Activated CD4-positive, alpha-beta T cell treated with anti-CD3 and anti-CD28 coated beads for 4 hours (primary cell): Measurements from ENCODE around the gene ITPRIPL1.
A peak's percentile ranks its signal among the peaks of the same experiment; 100 is the strongest.

Experiments
- DNase-seq, 2 donors: peaks; one replicate each; pipeline ENCODE4 v3.0.0-alpha.2; 2020

Gene ITPRIPL1

DNA sequence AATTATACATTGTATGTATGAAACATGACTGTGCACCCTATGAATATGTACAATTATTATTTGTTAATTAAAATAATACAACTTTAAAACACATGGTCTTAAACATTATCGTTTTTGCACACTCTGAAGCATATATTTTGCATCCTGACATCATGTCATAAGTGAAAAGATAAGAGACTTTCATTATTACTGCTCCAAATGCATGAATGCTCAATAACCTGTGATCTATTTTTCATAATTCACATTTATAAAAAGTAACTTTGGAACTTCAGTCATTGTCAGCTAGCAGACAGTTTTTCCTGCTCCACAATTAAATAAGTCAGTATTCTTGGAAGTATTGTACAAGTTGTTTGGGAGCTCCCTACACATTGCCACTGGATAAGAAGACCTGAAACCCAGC, 1.3 kb upstream of the ITPRIPL1 start:
- DNase-seq = no peak

- peak; percentile 22 to 24 for DNase-seq
Observed at GRCh38 chr2:96324721-96325040, 436 bp upstream of the ITPRIPL1 start.

DNA sequence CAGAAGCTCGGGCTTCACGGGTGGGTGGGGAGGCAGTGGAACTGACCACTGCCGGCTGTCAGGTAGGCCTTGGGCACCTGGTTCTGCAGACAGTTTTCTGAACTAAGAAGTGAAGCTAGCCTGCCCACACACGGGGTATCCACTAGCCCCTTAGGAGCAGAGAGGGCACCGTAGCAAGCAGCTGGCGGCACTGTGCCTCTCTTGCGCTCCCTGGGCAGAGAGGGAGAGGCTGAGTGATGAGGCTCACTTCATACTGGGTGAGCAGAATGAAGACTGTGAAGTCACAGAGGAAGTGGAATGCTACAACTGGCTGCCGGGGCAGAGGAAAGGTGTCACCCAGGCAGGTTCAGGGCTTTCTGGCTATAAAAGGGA, 753 bp downstream of the ITPRIPL1 start:
- peak; percentile 41 to 51 for DNase-seq

DNA sequence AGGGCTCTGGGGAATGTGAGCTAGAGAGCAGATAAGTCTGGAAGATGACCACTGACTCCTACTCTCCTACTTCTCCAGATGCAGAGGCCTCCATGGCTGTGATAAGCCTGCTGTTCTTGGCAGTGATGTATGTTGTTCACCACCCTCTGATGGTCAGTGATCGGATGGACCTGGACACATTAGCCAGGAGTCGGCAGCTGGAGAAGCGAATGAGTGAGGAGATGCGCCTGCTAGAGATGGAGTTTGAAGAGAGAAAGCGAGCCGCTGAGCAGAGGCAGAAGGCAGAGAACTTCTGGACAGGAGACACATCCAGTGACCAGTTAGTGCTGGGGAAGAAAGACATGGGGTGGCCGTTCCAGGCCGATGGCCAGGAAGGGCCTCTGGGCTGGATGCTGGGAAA, 1.4 kb downstream of the ITPRIPL1 start:
- no peak for DNase-seq

DNA sequence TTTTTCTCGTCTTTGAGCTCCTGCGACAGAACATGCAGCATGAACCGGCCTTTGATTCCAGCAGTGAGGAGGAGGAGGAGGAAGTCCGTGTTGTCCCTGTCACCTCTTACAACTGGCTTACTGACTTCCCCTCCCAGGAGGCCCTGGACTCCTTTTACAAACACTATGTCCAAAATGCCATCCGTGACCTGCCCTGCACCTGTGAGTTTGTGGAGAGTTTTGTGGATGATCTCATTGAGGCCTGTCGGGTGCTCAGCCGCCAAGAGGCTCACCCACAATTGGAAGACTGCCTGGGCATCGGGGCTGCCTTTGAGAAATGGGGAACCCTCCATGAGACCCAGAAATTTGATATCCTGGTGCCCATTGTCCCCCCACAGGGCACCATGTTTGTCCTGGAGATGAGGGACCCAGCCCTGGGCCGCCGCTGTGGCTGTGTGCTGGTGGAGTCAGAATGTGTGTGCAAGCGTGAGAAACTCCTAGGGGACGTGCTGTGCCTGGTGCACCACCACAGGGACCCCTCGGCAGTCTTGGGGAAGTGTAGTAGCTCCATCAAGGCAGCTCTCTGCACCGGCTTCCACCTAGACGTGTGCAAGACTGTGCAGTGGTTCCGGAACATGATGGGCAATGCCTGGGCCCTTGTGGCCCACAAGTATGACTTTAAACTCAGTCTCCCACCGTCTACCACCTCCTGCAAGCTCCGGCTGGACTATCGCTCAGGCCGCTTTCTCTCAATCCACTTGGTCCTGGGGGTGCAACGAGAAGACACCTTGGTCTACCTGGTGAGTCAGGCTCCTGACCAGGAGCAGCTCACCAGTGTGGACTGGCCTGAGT, 2.1 kb downstream of the ITPRIPL1 start:
- DNase-seq = no peak

- no peak for DNase-seq
Observed at GRCh38 chr2:96329456-96329855, 4.3 kb downstream of the ITPRIPL1 start.

DNA sequence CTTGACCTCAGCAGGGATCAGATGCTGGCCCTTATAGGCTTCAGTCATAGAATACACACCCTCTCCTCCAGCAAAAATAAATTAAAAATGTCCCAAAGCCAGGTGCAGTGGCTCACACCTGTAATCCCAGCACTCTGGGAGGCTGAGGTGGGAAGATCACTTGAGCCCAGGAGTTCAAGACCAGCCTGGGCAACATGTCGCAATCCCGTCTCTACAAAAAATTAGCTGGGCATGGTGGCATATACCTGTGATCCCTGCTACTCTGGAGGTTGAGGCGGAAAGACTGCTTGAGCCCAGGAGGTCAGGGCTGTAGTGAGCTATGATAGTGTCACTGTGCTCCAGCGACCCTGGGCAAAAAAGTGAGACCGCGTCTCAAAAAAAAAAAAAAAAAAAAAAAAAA, 4.8 kb downstream of the ITPRIPL1 start:
- no peak for DNase-seq

GRCh38 chr2:96330407-96330806, 5.3 kb downstream of the ITPRIPL1 start:
- DNase-seq = no peak

DNA sequence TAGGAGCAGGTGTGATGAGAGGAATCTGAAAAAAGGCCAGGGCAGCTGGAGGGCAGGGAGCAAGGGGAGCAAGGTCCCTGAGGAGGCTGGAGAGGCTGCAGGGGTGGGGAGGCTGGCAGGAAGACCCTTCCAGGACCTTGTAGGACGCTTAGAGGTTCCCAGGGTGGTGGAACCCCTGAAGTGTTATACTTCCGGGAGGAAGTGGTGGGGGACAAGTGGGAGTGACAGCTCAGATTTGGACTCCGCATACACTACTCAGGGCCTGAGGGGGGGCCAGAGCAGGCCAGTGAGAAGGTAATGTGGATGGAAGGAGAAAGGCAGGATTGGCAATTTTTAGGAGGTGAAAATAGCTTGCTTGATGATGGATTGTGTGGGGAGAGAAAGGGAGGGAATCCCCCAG, 8.6 kb downstream of the ITPRIPL1 start:
- no peak for DNase-seq

- DNase-seq = no peak
Observed at GRCh38 chr2:96336104-96336775, 11.1 kb downstream of the ITPRIPL1 start.

GRCh38 chr2:96336873-96337272, 11.8 kb downstream of the ITPRIPL1 start:
- no peak for DNase-seq

DNA sequence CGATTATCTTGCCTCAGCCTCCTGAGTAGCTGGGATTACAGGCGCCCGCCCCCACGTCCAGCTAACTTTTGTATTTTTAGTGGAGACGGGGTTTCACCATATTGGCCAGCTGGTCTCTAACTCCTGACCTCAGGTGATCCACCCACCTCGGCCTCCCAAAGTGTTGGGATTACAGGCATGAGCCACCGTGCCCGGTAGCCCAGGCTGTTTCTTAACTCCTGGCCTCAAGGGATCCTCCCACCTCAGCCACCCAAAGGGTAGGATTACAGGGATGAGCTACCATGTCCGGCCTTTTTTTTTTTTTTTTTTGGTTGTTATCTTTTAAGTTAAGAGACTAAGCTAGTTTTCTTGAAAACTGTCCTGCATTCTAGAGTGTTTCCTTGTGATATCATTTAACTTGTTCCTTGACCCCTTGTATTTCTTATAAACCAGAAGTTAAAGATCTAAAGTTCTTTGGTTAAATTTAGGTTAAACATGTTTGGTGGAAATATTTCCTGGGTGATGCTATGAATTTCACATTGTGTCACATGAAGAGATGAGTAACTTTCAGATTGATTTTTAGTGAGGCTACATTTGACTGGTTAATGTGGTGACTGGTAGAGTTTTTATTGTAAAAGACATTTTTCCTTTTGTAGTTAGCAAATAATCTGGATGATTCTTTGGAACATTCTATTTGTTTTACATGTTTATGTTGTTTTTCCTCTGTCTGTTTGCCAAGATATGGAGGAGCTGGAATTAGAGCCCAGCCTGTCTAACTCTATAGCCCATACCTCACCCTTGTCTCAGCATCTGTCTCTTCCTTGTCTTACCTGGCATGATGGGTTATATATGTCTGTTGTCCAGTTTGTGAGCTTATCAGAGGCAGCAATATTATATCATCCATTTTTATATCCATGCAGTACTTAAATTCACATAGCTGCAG, 15.6 kb downstream of the ITPRIPL1 start:
- DNase-seq = no peak

DNA sequence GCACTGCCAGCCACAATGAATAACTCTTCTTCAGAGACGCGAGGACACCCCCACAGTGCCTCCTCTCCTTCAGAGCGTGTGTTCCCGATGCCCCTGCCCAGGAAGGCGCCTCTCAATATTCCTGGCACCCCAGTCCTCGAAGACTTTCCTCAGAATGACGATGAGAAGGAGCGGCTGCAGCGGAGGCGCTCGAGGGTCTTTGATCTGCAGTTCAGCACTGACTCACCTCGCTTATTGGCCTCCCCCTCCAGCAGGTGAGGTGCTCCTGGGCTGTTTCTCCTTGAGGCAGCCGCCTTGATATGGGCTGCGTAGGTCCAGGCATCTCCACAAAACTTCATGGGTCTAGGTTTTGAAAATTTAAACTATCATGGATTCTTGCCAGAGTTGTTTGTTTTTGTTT, 16.5 kb downstream of the ITPRIPL1 start:
- DNase-seq = no peak

DNA sequence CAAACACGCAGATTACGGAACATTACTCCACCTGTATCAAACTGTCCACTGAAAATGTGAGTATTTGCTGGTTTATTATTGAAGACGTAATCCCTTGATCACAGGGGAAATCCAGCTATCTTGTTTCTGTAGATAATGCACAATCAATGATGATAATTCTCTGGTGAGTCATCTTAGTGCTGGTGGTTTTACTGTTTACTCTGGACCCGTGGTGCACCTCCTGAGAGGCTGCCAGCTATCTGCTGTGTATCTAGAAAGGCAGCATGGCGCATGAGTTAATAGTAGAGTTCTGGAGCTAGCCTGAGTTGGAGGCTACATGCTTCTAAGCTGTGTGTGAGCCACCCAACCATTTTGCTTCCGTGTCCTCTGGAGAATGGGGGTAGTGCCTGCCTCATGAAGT, 17.0 kb downstream of the ITPRIPL1 start:
- peak; percentile 34 to 46 for DNase-seq

DNA sequence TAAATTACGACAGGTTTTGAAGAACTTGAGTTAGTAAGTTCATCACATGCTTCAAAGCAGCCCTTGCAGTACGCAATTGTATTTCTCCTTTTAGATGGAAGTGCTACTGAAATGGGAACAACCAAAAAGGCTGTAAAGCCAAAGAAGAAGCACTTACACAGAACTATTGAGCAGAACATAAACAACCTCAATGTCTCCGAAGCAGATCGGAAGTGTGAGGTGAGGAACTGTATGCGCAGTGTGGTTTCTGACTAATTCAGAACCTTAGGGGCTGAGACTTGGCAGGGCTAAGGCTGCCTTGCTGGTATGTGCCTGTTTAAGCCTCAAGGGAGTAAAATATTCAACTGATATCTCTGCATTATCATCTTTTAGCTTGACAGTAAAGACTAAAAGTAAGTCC, 18.9 kb downstream of the ITPRIPL1 start:
- DNase-seq = peak; percentile 42 to 46

DNA sequence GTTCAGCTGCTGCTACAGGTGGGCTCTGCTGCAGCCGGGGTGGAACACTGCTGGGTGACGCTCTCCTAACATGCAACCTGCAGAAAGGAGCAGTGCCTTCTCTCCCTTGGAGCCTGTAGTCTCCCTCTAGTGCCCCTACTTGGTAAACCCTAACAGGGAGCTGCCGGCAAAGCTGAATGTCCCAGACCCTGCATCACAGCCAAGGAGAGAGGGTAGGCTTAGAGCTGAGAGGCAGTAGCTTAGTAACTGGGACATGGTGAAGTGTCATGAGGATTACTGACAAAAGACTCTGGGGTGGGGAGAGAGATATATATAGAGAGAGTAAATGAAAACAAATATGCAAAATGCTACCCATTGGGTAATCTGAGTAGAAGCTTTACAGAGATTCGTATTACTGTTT, 20.3 kb downstream of the ITPRIPL1 start:
- DNase-seq = no peak

- no peak for DNase-seq
Observed at GRCh38 chr2:96345868-96346462, 20.8 kb downstream of the ITPRIPL1 start.

- no peak for DNase-seq
Observed at GRCh38 chr2:96347395-96347794, 22.3 kb downstream of the ITPRIPL1 start.

GRCh38 chr2:96353032-96353561, 28.0 kb downstream of the ITPRIPL1 start:
- DNase-seq = no peak

DNA sequence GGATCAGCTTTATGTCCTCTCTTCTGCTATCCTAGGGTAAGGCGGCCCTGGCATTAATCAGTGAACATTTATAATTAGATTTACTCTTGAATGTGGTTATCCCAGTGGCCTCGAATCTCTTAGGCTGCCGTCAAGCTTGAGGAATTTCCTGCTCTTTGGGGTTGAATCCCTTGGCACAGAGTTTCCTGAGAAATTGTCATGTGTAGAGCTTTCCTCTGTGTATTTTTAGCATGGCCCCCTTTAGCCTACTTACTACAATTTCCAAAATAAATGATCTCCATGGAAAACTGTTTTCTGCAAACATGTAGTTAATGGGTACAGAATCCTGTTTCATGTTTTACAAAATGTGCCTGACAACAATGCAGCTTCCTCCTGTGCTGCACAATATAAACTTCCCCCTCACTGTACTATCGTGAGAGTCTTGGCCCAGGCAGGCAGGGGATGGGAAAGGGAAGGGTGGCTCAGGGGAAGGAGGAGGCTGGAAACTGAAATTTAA, 28.5 kb downstream of the ITPRIPL1 start:
- no peak for DNase-seq

- no peak for DNase-seq
Observed at GRCh38 chr2:96354492-96354891, 29.4 kb downstream of the ITPRIPL1 start.

DNA sequence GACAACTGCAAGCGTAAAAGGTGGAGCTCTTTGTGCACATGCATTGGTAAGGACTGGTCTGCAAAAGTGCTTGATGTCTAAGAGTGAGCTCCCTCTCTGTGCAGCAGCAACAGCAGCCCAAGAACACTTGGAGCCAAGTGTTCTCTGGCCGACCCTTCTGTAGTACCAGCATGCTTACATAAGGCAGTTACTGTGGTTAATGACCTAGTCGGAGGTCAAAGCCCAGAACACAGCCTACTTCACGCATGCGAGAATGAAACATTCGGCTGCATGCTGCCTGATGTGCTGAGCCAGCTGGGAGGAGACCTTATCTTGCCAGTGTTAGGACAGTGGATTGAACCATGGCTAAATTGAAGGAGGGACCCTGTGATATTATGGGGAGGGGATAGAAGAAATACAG, 31.8 kb downstream of the ITPRIPL1 start:
- no peak for DNase-seq

DNA sequence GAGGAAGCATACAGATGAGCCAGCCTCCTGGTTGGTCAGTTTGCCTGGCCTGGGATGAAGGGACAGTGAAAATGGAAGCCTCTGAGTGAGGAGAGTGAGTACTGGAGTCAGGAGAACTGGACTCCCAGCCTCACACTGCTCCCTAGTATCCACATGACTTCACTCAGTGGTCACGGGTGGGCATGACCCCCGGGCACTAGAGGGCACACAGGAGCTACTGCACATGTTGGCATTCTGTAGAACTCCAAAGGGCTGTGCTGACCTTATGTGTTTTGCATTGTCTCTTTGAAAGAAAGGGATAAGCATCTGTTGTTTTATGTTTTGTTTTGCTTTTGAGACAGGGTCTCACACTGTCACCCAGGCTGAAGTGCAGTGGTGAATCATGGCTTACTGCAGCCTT, 34.2 kb downstream of the ITPRIPL1 start:
- peak; percentile 45 to 46 for DNase-seq
